GM18519 (cell line): ENCODE data around the gene SSR4.
"Not testable (repeated sequence)": the region's sequence is repeated elsewhere in the genome, so short reads cannot be mapped to it uniquely, and the experiment has no call there.

ENCODE experiments used
- ATAC-seq: cut with Tn5 transposase; IDR thresholded peaks from one replicate; pipeline ENCODE4 v1.9.1; 2021; ENCODE audit warnings: mild to moderate bottlenecking, moderate library complexity; ENCODE audit not compliant: unreplicated experiment, low FRiP score

Gene SSR4

GRCh38 chrX:153794018-153794896 is at the start of gene SSR4, which contains the start of gene IDH3G:
SSR4 (plus strand) TSS chrX:153794668; CDS start chrX:153794688, 20 bp downstream.
IDH3G (minus strand) TSS chrX:153794375; CDS start chrX:153794326, 49 bp downstream.
- peak; percentile 75 for ATAC-seq

GRCh38 chrX:153745067-153745433 is 49.4 kb upstream of the SSR4 start:
- ATAC-seq, result not testable (repeated sequence)

- ATAC-seq, result no peak
Observed at GRCh38 chrX:153746359-153746758, 48.1 kb upstream of the SSR4 start.

- not testable (repeated sequence) for ATAC-seq
Observed at GRCh38 chrX:153746991-153747390, 47.5 kb upstream of the SSR4 start.

GRCh38 chrX:153749017-153749416 is 45.5 kb upstream of the SSR4 start:
- ATAC-seq, result not testable (repeated sequence)

GRCh38 chrX:153750127-153750774 is 44.2 kb upstream of the SSR4 start:
- no peak for ATAC-seq

- no peak for ATAC-seq
Observed at GRCh38 chrX:153755136-153755535, 39.3 kb upstream of the SSR4 start.

GRCh38 chrX:153761863-153762262 is 32.6 kb upstream of the SSR4 start:
- ATAC-seq, result no peak

GRCh38 chrX:153762626-153763173 is 31.8 kb upstream of the SSR4 start:
- no peak for ATAC-seq

GRCh38 chrX:153763298-153763932 is 31.1 kb upstream of the SSR4 start:
- no peak for ATAC-seq

- no peak for ATAC-seq
Observed at GRCh38 chrX:153763989-153764755, 30.3 kb upstream of the SSR4 start, which contains the start of gene PLXNB3. PLXNB3 (plus strand) TSS chrX:153764249; CDS start chrX:153765536, 1,287 bp downstream.

- ATAC-seq, result no peak
Observed at GRCh38 chrX:153764786-153765137, 29.7 kb upstream of the SSR4 start.

- ATAC-seq, result no peak
Observed at GRCh38 chrX:153765138-153766079, 29.1 kb upstream of the SSR4 start.

GRCh38 chrX:153766098-153766817 is 28.2 kb upstream of the SSR4 start:
- no peak for ATAC-seq

GRCh38 chrX:153766871-153767673 is 27.4 kb upstream of the SSR4 start:
- ATAC-seq, result no peak

GRCh38 chrX:153767674-153768055 is 26.8 kb upstream of the SSR4 start:
- no peak for ATAC-seq

GRCh38 chrX:153768311-153769157 is 25.9 kb upstream of the SSR4 start:
- ATAC-seq, result no peak
